HG03135 (cell line): ENCODE results near the gene AUTS2.

ENCODE experiments used
- ATAC-seq: cut with Tn5 transposase; IDR thresholded peaks from one replicate; pipeline ENCODE4 v1.9.1; 2021; ENCODE audit warnings: mild to moderate bottlenecking, moderate library complexity; ENCODE audit not compliant: unreplicated experiment

The AUTS2 gene

DNA sequence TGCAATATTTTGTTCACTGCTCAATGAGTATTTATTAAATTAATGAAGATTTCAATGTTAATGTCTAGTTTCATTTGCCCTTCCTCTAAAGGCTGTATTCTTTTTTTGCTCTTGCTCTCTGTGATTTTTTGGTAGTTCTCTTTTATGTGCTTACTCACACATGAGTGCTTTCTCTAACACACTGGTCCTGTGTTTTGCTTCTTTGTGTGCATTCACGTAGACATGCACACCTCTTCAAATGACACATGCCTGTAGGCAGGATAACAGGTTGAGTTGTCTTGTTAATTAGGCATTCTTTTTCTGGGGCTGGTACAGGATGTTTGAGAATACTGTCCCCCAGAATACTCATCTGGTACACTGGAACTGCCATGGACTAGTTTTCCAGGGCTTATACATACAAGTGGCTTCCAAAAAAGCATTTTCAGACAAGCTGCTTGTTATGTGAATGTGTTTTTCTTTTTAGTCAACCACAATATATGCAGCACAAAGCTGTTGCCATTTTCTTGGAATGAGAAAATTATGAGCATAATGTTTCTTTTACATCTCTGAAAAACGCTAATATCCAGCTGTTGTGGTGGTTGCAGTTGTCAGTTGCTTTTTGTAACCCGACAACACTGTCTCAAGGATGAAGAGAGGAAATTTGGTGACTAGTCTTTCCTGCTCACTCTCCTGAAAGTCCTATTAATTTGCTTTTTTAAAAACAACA lies 416.4 kb downstream of the AUTS2 start:
- no peak for ATAC-seq

DNA sequence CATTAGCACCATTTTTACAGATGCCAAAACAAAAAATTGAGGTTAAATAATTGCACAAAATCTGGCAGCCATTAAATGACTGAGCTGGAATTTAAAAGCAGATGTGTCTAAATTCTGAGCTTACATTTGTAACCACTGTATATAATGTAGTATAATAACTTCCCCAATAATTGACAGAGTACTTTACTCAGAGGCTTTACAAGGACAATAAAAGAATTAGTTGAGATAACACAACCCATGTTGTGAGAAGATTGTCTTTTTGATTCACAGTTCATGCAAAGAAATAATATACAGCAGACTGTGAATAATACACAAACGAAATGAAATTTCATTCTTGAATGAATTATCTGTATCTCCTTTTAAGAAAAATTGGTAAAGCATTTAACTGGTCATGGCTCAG lies 417.1 kb downstream of the AUTS2 start:
- ATAC-seq: no peak

DNA sequence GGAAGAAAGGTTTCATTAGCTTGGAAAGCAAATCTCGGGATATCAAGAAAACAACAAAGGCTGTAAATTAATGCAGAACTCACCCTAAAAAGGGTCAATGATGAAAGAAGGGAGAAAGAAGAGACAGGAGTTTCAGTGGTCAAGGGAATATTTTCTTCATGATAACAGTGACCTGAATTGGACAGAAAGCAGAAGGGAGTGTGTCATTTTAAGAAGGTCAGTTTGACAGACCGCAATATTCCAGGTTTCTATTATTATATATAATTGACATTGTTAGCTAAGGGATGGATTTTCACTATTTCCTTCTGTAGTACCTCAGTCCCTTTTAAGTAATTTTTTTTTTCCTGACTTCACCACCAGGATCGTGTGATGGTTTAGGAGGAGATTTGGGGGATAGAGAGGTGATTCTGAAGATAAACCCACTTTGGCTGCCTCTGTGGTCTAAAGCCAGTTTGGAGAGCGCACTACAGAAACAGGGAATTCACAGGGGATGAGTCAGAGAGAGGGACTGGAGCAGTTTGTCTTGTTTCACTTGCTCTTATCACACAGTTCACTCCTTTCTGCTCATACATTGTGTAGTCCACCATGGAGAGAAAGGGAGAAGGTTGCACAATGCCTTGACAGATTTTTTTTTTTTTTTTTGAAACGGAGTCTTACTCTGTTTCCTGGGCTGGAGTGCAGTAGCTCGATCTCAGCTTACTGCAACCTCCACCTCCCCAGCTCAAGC lies 417.9 kb downstream of the AUTS2 start:
- no peak for ATAC-seq

DNA sequence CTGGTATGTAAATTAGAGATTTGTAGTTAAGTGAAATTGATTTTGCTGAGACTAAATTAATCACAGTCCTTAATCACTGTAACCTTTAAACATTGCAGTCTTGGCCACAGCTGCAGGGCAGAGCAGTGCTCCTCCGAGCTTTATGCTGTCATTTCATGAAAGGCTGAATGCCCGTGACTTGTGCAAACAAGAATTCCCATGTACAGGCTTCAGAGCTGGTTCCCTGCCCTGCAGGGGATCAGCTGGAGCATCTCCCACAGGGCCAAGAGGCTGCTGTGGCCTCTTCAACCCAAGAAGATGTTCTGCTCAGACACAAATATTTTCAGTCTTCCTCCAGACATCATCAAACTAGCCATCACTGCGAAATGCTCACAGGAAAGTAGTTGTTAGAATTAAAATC lies 419.1 kb downstream of the AUTS2 start:
- no peak for ATAC-seq

DNA sequence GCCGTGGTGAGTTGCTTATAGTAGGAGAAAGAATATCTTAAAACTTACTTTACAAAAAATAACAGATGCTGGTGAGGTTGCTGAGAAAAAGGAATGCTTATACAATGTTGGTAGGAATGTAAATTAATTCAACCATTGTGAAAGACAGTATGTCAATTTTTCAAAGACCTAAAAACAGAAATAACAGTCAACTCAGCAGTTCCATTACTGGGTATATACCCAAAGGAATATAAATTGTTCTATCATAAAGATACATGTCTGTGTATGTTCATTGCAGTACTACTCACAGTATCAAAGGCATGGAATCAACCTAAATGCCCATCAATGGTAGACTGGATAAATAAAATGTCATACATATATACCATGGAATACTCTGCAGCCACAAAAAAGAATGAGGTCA lies 420.4 kb downstream of the AUTS2 start:
- no peak for ATAC-seq

DNA sequence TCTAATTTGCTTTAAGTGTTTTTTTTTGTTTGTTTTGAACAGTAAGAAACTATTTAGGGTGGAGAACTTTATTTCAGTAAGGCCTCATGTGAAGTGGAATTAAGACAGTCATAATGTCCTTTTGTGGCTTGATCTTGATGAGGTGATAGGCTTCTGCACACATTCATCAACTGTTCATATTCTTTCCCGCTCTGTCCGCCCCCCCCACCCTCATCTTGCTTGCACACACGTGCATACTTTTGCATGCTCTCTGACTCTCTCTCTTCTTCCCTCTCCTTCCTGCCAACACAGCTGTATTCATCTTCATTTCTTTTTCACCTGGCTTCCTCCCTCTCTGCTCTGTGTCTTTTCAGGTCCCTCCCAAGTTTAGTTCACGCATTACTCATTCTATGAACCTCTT lies 429.6 kb downstream of the AUTS2 start:
- no peak for ATAC-seq

DNA sequence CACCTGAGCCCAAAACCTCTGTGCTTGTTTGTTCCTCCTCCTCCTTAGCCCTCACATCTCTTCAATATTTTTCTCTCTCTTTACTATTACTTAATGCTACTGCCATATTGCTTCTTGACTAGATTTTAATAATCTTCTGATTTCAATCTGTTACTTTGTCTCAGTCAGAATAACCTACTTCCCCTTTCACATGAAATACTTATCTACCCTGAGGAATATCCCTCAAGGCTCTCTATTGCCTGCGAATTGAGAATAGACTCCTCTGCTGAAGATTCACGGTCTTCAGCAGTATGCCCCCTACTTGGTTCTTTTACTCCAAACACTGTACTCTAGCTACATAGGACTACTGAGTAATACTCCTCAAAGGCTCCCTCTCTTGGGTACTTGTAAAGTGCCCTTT lies 430.3 kb downstream of the AUTS2 start:
- no peak for ATAC-seq

DNA sequence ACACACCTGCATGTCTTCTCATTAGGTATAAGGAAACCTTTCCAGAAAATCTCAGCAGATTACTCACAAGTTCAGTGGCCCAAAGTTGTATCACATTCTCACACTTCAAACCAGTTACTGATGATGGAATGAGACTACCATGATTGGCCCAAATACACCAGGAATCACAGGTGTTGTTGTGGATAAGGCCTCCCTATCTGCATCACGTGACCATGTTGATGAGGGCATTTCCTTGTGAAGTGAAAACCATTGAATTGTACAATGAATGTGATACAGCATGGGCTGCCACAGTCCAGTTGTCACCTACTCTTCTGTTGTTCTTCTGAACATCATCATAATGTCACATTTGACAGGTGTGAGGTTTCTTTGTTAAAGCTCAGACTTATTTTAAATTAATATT lies 431.7 kb downstream of the AUTS2 start:
- ATAC-seq: no peak

DNA sequence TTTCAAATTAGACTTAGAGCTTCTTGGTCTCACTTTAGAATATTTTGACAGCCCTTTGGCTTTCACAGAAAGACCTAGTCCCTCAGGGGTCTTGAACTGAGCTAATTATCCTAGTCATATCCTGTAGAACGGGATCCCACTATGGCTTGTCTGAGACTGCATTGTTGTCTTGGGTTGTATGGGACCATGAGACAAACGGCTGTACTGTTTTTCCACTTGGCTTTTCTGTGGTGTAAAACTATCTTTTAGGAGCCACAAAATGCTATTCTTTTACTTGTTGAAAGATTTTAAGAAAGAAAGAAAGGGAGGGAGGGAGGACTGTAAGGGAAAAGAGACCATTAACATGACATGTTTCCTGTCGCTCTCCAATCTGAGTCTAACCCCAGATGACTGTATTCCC lies 432.5 kb downstream of the AUTS2 start:
- ATAC-seq: no peak

DNA sequence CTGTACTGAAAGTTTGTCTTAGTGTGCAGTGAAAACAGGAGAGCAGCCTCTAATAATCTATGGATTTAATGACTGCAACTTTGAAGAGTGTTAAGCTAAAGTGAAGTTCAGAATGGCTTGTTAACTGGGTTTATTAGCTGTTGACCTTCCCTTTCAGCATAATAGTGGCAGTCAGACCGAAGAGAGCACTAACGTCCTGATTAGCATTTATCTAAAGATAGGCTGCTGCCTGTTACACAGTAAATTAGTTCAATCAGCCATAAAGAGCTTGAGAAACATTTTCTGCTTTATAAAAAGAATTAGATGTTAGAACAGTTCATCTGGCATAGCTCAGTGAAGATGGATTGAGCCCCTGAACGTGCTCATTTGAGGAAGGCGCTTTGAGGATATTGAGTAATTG lies 433.0 kb downstream of the AUTS2 start:
- no peak for ATAC-seq

DNA sequence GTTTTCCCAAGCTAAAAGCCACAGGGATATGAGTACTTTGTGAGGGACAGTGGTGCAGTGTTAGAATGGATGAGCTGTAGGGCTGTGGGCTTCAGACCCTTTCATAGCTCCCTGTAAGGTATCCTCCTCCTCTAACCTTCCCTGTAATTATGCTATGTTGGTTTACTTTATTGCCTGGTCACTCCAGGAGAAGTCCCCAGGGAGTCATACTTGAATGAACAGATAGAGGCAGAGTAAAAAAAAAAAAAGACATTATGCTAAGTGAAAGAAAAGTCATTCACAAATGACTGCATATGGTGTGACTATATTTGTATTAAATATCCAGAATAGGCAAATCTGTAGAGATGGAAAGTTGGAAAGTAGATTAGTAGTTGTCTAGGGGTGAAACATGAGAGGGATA lies 434.4 kb downstream of the AUTS2 start:
- ATAC-seq: no peak

DNA sequence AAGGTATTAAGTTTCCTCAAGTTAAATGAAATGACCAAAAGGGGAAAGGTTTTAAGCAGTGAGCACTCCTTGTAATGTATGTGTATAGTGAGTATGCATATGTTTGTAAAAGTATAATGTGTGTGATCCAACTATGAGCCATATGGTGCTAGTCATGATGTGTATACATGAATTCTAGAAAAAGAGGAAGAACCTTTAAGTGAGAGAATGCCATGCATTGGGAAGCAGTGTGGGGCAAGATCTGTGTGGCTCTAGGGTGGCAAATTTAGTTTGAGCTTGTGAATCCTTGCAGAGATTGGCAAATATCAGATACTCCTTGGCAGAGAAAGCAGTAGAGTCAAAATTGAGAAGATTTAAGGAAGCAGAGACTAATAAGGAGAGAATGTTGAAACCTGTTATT lies 435.0 kb downstream of the AUTS2 start:
- no peak for ATAC-seq

DNA sequence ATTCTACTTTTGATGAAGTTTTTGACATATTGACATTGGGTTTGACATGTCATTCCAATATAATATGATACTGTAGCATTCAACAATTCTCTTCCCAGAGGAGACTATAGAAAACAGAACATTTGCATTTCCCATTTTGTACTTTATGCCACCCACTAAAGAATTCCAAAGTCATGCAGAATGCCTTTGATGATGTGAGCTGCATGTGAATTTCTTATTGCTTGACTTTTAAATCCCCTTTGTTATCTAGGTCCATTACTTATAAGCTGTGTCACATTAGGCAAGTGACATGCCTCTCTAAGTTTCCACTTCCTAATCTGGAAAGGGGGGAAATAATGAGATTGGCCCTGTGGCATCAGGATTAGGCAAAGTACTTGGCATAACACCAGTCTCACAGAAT lies 436.7 kb downstream of the AUTS2 start:
- no peak for ATAC-seq

DNA sequence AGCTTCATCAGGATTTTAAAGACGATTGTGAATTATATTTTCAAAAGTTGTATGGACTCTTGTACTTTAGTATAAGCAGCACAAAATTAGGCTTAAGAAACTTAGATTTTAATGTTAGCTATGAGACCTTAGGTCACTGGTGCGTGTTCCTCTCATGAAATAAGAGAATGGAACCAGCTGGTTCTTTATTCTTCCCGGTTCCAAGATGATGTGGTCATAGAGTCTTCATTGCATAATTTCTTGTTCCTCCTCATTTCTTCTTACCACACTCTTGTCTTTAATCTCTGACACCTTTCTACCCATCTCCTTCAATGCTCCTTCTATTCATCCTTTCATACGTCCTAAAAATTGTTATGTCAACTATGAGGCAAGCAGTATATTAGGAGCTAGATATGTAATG lies 437.2 kb downstream of the AUTS2 start:
- ATAC-seq: no peak

DNA sequence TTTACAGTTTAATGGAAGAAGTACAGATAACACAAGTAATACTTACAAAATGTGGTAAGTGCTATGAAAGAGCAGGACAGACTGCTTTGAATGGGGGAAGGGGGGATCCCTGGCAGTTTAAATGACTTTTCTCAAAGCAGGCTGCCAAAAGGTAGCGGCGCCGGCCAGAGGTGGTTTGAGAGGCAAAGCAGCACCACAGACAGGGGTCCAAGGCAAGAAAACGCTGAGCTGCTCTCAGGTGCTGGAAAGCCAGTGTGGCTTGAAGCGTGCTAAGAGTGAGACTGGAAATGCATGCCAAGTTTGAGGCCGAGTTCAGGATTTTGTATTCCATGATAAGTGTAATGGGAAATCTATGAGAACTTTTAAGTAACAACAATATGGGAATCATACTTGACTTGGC lies 437.7 kb downstream of the AUTS2 start:
- ATAC-seq: no peak

DNA sequence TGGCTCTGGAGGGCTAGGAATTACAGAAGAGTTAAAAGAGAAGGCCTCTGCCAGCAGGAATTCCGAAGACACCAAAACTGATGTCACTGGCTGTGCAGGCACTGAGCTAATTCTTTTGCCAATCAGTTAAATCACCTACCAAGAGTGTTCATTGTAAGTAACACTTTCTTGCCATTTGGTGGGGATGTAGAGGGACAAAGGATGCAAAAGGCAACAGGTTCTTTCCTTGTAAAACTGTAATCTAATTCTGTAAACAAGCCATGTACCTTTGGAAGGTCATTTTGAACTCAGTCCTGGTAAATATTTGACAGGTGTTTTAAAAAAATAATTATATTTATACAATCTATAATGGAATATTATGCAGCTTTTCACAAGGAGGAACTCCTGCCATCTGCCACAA lies 438.4 kb downstream of the AUTS2 start:
- no peak for ATAC-seq

DNA sequence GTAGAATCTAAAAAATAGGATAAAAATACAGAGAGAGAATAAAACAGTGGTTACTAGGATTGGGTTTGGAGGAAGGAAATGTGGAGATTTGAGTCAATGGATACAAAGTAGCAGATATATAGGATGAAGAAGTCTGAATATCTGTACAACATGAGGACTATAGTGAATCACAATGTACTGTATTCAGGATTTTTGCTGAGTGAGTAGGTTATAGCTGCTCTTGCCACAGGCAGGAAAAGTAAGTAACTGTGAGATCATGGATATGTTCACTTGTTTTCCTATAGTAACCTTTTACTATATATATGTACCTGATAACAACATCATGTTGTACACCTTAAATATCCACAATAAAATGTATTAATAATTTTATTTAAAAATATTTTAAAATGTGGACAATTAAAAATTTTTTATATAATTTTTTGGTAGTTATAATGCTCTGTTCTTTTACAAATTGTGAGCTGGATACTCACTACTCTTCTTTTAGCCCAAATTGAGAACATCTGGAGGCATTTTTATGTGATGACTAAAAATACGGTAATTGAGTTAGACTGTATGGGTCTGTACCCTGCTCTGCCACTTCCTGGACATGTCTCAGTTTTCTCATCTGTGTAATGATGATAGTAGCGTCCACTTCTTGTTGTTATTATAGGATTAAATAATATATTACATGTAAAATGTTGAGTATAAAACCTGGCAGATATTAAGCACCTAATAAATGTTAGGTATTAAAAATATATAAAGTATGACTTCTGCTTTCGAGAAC lies 439.1 kb downstream of the AUTS2 start:
- no peak for ATAC-seq

DNA sequence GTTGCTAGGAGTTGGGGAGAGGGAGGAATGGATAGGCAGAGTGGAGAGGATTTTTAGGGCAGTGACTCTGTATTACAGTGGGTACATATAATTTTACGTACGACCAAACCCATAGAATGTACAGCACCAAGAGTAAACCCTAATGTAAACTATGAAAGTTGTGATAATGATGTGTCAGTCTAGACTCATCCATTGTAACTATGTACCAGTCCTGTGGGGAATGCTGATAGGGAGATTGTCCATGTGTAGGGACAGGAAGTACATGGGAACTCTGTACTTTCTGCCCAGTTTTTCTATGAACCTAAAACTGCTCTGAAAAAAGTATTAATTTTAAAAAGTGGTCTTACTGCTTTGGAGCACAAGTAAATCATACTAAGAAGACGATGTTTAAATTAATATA lies 441.8 kb downstream of the AUTS2 start:
- no peak for ATAC-seq

DNA sequence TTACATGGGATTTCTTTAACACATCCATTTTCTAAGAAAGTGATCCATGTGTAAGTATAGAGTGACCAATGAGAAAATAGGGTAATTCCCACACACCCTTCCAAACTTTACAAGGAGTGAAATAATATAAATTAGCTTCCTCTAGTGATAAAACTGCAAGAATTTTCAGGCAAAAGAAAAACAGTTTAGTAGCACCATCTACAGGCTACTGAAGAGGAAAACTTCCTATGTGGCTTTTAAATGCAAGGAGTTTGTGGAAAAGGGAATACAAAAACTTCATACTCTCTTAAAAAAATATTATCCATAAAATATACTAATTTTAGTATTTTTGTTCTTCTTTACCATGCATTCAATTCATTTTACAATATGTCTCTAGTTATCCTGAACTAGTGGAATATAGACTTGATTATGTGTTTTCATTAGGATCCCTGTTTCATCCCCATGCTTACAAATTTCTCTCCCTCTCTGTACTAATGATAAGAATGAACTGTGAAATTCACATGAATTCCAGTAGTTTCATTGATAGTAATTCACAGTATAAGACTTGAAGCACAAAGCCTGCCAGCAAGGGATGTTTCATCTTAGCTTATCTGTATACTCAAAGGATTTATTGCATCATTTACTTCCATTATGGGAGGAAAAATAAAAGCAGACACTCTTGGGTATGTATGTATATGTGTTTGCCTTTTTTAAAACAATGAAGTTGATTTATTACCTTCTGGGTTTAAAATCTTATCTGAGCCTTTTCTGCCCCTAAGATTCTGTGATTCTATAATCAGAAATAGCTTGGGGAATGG lies 442.9 kb downstream of the AUTS2 start:
- no peak for ATAC-seq

DNA sequence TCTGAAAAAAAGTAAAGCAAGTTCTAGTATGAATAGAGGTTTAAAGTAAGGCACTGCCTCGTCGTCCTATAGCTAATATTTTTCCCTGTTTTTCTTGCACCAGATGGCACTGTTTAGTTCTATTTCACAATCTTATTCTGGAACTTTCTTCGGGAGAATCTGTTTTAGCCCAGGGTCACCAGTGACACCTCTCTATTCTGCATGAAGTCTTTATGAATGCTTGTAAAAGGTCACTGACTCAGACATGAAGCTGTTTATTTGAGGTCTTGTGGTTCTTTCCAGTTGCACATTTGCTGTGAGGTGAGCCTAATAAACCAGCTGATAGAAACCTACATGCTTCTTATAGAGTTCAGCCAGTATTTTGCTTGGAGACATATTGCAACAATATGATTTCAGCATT lies 444.3 kb downstream of the AUTS2 start:
- no peak for ATAC-seq

DNA sequence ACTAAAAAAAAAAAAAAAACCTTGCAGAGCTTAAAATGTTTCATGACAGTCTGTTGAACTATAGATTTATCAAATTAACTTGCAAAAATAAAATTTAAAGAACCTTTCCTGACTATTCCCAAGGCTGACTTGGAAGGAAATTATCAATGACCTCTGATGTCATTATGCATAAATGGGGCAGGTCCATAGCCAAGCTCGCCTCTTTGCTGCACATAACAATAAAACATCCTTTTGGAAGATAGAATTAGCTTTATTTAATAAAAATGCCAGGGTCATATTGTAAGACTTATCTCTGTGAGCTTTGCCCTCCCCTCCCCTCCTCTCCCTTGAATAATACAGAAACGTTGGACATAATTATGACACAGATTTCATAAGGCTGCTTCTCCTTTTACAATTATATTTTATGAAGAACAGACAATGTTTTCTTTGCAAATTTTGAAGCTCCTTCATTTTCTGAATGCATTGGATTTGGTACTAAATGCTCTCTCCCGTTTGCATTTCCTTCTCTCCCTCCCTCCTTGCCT lies 444.8 kb downstream of the AUTS2 start:
- ATAC-seq: no peak
